B cell (primary cell): ENCODE data around the gene BRI3BP. TPM values are rescaled to one million over a fixed set of nuclear protein-coding genes. Genes with fewer than 3 reads are reported as not detected.
"Not testable (repeated sequence)": the region's sequence is repeated elsewhere in the genome, so short reads cannot be mapped to it uniquely, and the experiment has no call there.

ENCODE experiments used
- ATAC-seq: fragments of 200-7000 bp; cut with Tn5 transposase; one replicate; pipeline ENCODE4 v1.10.0; 2021; ENCODE audit warnings: low read depth, mild to moderate bottlenecking, moderate number of reproducible peaks, moderate library complexity
- CTCF ChIA-PET: fragments of 350-600 bp; sonication (Branson Sonifier 250); formaldehyde crosslinking; loops from one replicate; lab custom pipeline; 2021; ENCODE audit warnings: antibody characterized with exemption, inconsistent platforms; lab: Charles Lee
- POLR2A ChIA-PET: fragments of 350-600 bp; sonication (Branson Sonifier 250); formaldehyde crosslinking; loops from one replicate; lab custom pipeline; 2021; ENCODE audit warnings: antibody characterized with exemption; lab: Charles Lee
- DNase-seq: peaks from one replicate; pipeline ENCODE4 v3.0.0; 2013
- H2AFZ ChIP-seq: 2 replicates; pipeline ENCODE4 v1.6.1; 2012; ENCODE audit warnings: mild to moderate bottlenecking, low read depth, low read length; ENCODE audit not compliant: insufficient read depth, poor library complexity, severe bottlenecking
- H3K27ac ChIP-seq, 2 donors: 1 replicate in 1 of 2; 2 replicates in 1 of 2; pipeline ENCODE4 v1.5.1; 2012 to 2013; ENCODE audit warnings: low read length in 2 of 2, mild to moderate bottlenecking in 2 of 2, moderate library complexity in 1 of 2
- H3K27me3 ChIP-seq, 4 experiments: fragments of 200-600 bp in 1 of 4; sonication (generic) in 1 of 4; replicated peaks in 1 of 4; 1 replicate in 2 of 4; 2 replicates in 2 of 4; pipeline versions ENCODE4 v1.6.1 to v1.7.0; 2013 to 2016; ENCODE audit warnings: low read length in 3 of 4, mild to moderate bottlenecking in 2 of 4, mixed read lengths in 1 of 4, moderate library complexity in 1 of 4; ENCODE audit not compliant: insufficient read depth in 4 of 4, control insufficient read depth in 3 of 4; ENCODE audit errors: control extremely low read depth in 1 of 4
- H3K36me3 ChIP-seq, 2 experiments: replicated peaks in 1 of 2; 1 replicate in 1 of 2; 2 replicates in 1 of 2; pipeline versions ENCODE4 v1.6.1 to v1.7.1; 2013; ENCODE audit warnings: low read length in 1 of 2; ENCODE audit not compliant: insufficient read depth in 2 of 2, control insufficient read depth in 1 of 2; ENCODE audit errors: control extremely low read depth in 1 of 2, extremely low read depth in 1 of 2
- H3K4me1 ChIP-seq, 2 donors: fragments of 200-600 bp in 1 of 2; sonication (generic) in 1 of 2; 1 replicate in 1 of 2; 2 replicates in 1 of 2; pipeline versions ENCODE4 v1.5.1 to v1.6.1; 2013 to 2017; ENCODE audit warnings: low read length in 2 of 2; ENCODE audit not compliant: control insufficient read depth in 2 of 2, insufficient read depth in 2 of 2
- H3K4me2 ChIP-seq: replicated peaks from 2 replicates; pipeline ENCODE3; 2012; ENCODE audit warnings: mild to moderate bottlenecking, low read depth, low read length; ENCODE audit not compliant: poor library complexity, severe bottlenecking
- H3K4me3 ChIP-seq, 5 experiments: fragments of 200-600 bp in 1 of 5; sonication (generic) in 1 of 5; 1 replicate in 3 of 5; 2 replicates in 2 of 5; pipeline versions ENCODE4 v1.5.1 to v1.7.0; 2011 to 2016; ENCODE audit warnings: low read length in 4 of 5, mild to moderate bottlenecking in 4 of 5, low read depth in 2 of 5, control low read depth in 1 of 5, moderate library complexity in 1 of 5; ENCODE audit not compliant: insufficient read depth in 1 of 5; ENCODE audit errors: control extremely low read depth in 1 of 5, extremely low read depth in 1 of 5
- H3K79me2 ChIP-seq: fragments of 200-600 bp; sonication (generic); one replicate; pipeline ENCODE4 v1.6.0; 2016; ENCODE audit warnings: low read length; ENCODE audit not compliant: control insufficient read depth, insufficient read depth
- H3K9ac ChIP-seq: fragments of 200-600 bp; sonication (generic); 2 replicates; pipeline ENCODE4 v1.6.1; 2017; ENCODE audit warnings: mild to moderate bottlenecking, low read length, moderate library complexity
- H3K9me3 ChIP-seq, 3 donors: one replicate each; pipeline versions ENCODE4 v1.6.1 to v1.7.1; 2013; ENCODE audit warnings: low read length in 2 of 3; ENCODE audit not compliant: control insufficient read depth in 2 of 3, insufficient read depth in 1 of 3; ENCODE audit errors: control extremely low read depth in 1 of 3
- H4K20me1 ChIP-seq: 2 replicates; pipeline ENCODE4 v1.6.0; 2012; ENCODE audit warnings: mild to moderate bottlenecking, low read length; ENCODE audit not compliant: insufficient read depth, control insufficient read depth, poor library complexity, severe bottlenecking
- H3K27ac Mint-ChIP-seq: one replicate; pipeline ENCODE4 v1.8.0; 2021; ENCODE audit warnings: mixed read lengths
- H3K27me3 Mint-ChIP-seq: one replicate; pipeline ENCODE4 v1.8.0; 2021; ENCODE audit warnings: mixed read lengths
- H3K4me1 Mint-ChIP-seq: one replicate; pipeline ENCODE4 v1.8.0; 2021; ENCODE audit warnings: mixed read lengths
- H3K4me3 Mint-ChIP-seq: one replicate; pipeline ENCODE4 v1.8.0; 2021; ENCODE audit warnings: mixed read lengths
- H3K9me3 Mint-ChIP-seq: one replicate; pipeline ENCODE4 v1.8.0; 2022; ENCODE audit warnings: mixed read lengths; ENCODE audit not compliant: insufficient read depth
- EZH2 ChIP-seq: IDR thresholded peaks from 2 replicates; pipeline ENCODE4 v1.6.1; 2012; ENCODE audit warnings: borderline replicate concordance, low read depth, mild to moderate bottlenecking, moderate library complexity, low read length; ENCODE audit not compliant: insufficient read depth, poor library complexity, severe bottlenecking
- WGBS: methylation state at CpG from one replicate; pipeline ENCODE4 v1.1.5; 2013; ENCODE audit warnings: missing lambda C conversion rate; ENCODE audit not compliant: insufficient coverage; 5-methylcytosine and 5-hydroxymethylcytosine counted together
- intact Hi-C: fragments of 100-400 bp; cut with micrococcal nuclease; formaldehyde crosslinking; loops from one replicate; pipeline ENCODE4 v1.10.0; 2022
- polyA plus RNA-seq: library from polyadenylated mRNA; depleted of rRNA; stranded (reverse); fragments of >200 nt; gene quantifications from 2 replicates; pipeline ENCODE4 v1.2.3, GENCODE V29; 2012
- total RNA-seq, 2 donors: library from RNA; stranded (reverse); fragments of 120-200 nt in 1 of 2; gene quantifications; 1 replicate in 1 of 2; 2 replicates in 1 of 2; pipeline versions ENCODE4 v1.2.3 to v1.2.4, GENCODE V29; 2013 to 2022
- TF ChIP-seq, protein P1 (sequence below): fragments of 200-600 bp; IDR thresholded peaks from one replicate; pipeline ENCODE4 v1.8.0; 2022; ENCODE audit warnings: antibody characterized with exemption, mild to moderate bottlenecking

BRI3BP gene
- total and polyA plus RNA-seq, 2 donors (not counting 1 experiment from before 2014, with no cell fraction given) = 5.2 to 14.3 TPM

DNA sequence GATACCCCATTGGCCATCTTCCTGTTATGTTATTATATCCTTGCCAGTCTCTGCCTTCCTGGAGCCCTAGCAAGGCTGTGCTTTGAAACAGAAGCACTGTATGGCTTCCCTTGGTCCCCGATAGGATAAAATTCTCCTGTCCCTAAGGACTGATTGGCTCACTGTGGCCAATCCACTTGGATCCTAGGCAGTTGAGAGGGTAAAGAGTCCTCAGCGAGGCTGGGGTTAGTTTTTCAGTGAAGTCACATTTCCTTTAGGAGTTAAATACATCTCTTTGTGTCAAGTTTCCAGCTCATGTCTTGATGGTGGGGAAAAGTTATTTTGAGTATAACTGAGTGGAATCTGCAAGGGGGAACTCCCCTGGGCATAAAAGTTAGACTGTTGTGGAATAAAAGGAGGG, 79.1 kb downstream of the BRI3BP start:
- no peaks in the 10 kb centered on the region for H3K9me3 ChIP-seq
- H4K20me1 ChIP-seq = no peaks in the 10 kb centered on the region
- no peaks in the 10 kb centered on the region for H3K4me1 ChIP-seq
- DNase-seq (no peak), ATAC-seq (no peak)
- Mint-ChIP-seq H3K4me1 (peaks cover 2% of the 10 kb centered on the region), H3K4me3 (no peak overlapping the region), H3K27me3 (no peaks in the 10 kb centered on the region), H3K9me3 (no peaks in the 10 kb centered on the region), H3K27ac (no peak overlapping the region)
- ChIA-PET CTCF (interaction anchor here (0.7 kb wide), 3 partner anchors 22 to 722 kb away, joined by 3 read pairs; no protein-coding TSS in a partner anchor), POLR2A (no interaction called here)
- WGBS = no CpG with 5 or more reads among the region's 2 CpGs
- no peak overlapping the region for H3K4me3 ChIP-seq
- no peak overlapping the region for H3K27ac ChIP-seq
- peaks cover 0 to 3% of the 10 kb centered on the region in 2 experiments for H3K36me3 ChIP-seq
- intact Hi-C loops = no loop called here
- H3K79me2 ChIP-seq = no peaks in the 10 kb centered on the region
- H3K9ac ChIP-seq = no peak overlapping the region
- TF ChIP-seq, protein P1, sequence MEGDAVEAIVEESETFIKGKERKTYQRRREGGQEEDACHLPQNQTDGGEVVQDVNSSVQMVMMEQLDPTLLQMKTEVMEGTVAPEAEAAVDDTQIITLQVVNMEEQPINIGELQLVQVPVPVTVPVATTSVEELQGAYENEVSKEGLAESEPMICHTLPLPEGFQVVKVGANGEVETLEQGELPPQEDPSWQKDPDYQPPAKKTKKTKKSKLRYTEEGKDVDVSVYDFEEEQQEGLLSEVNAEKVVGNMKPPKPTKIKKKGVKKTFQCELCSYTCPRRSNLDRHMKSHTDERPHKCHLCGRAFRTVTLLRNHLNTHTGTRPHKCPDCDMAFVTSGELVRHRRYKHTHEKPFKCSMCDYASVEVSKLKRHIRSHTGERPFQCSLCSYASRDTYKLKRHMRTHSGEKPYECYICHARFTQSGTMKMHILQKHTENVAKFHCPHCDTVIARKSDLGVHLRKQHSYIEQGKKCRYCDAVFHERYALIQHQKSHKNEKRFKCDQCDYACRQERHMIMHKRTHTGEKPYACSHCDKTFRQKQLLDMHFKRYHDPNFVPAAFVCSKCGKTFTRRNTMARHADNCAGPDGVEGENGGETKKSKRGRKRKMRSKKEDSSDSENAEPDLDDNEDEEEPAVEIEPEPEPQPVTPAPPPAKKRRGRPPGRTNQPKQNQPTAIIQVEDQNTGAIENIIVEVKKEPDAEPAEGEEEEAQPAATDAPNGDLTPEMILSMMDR = no peak
- no peak for TF ChIP-seq EZH2
- no peak overlapping the region for H2AFZ ChIP-seq
- no peak overlapping the region for H3K4me2 ChIP-seq
- no peaks in the 10 kb centered on the region for H3K27me3 ChIP-seq

DNA sequence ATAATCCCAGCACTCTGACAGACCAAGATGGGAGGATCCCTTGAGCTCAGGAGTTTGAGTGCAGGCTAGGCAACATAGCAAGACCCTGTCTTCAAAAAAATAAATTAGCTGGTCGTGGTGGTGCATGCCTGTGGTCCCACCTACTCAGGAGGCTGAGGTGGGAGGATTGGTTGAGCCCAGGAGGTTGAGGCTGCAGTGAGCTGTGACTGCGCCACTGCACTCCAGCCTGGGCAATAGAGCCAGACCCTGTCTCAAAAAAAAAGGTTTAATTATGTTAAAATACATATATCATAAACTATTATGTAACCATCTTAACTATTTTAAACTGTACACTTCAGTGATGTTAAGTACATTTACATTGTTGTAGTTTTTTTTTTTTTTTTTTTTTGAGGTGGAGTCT, 80.8 kb downstream of the BRI3BP start:
- H3K4me3 Mint-ChIP-seq, ATAC-seq, H3K9me3 ChIP-seq, H3K4me2 ChIP-seq, H3K4me1 ChIP-seq, intact Hi-C loops, H3K27ac Mint-ChIP-seq, H2AFZ ChIP-seq, H3K4me3 ChIP-seq, H3K9me3 Mint-ChIP-seq, H3K4me1 Mint-ChIP-seq, H3K27ac ChIP-seq, CTCF ChIA-PET, POLR2A ChIA-PET, H3K9ac ChIP-seq, DNase-seq, H3K27me3 Mint-ChIP-seq, H3K79me2 ChIP-seq, H3K27me3 ChIP-seq, H3K36me3 ChIP-seq, H4K20me1 ChIP-seq: not testable (repeated sequence)
- WGBS = 88% methylated on average over 1 of the region's 2 CpGs
